Testis (tissue), 2 donors: ENCODE results near the gene MCF2L.

Experiments
- POLR2A ChIP-seq: fragments of 450-650 bp; IDR thresholded peaks from one replicate; pipeline ENCODE4 v1.6.1; 2017; ENCODE audit warnings: antibody characterized with exemption, mild to moderate bottlenecking, moderate library complexity
- TF ChIP-seq, protein P1 (sequence below), 3 experiments: fragments of 450-650 bp in 2 of 3; fragments of 200-600 bp in 1 of 3; sonication (generic) in 1 of 3; IDR thresholded peaks; one replicate each; pipeline ENCODE4 v1.5.1; 2016 to 2019; ENCODE audit warnings: antibody characterized with exemption in 3 of 3, mild to moderate bottlenecking in 2 of 3, moderate library complexity in 1 of 3

DNA sequence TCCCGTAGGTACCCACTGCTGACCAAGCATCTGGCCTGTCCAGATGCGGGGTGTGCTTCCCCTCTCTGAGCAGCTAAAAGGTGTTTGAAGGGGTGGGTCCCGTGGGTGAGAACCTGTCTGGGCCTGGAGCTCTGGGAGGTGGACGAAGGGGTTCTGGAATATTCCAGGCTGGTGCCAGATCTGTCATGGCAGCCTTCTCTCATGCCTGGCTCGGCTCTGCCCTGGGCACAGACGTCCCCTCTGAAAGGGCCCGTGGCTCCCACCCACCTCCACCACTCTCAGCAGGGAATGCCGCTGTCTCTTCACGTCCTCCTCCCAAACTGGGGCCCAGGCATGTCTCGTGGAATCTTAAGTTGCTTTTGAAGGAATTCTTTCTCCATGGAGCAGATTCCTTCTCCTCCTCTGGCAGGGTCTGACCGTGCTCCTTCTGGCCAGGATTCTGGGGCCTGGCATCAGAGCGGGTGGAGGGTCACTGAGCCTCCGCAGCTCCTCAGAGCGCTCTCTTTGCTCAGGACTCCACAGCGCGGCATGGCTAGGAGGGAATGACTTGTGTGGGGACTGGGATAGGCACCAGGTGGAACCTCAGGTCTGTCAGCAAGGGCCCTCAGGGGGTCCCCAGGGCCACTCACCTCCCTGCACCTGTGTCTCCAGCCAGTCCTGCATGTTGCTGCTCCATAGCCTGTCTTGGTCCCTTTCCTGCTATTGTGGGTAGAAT, 5.9 kb upstream of the MCF2L start:
- TF ChIP-seq, protein P1, sequence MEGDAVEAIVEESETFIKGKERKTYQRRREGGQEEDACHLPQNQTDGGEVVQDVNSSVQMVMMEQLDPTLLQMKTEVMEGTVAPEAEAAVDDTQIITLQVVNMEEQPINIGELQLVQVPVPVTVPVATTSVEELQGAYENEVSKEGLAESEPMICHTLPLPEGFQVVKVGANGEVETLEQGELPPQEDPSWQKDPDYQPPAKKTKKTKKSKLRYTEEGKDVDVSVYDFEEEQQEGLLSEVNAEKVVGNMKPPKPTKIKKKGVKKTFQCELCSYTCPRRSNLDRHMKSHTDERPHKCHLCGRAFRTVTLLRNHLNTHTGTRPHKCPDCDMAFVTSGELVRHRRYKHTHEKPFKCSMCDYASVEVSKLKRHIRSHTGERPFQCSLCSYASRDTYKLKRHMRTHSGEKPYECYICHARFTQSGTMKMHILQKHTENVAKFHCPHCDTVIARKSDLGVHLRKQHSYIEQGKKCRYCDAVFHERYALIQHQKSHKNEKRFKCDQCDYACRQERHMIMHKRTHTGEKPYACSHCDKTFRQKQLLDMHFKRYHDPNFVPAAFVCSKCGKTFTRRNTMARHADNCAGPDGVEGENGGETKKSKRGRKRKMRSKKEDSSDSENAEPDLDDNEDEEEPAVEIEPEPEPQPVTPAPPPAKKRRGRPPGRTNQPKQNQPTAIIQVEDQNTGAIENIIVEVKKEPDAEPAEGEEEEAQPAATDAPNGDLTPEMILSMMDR (IDR thresholded peaks at IDR 0.05): no peak
- no peak for TF ChIP-seq POLR2A
